ENCODE measurements around the gene FBXO4. TPM values are rescaled to one million over a fixed set of nuclear protein-coding genes. Genes with fewer than 3 reads are reported as not detected.

FBXO4 gene
- total RNA-seq, 3 donors from 2014 or later: 5.9 to 11.4 (median 9.6) TPM

GRCh38 chr5:41951224-41951623 lies 26.1 kb downstream of the FBXO4 start:
- no peak for TF ChIP-seq CTCF (IDR thresholded peaks at IDR 0.05)
- intact Hi-C loops (cut with DNase I, micrococcal nuclease): no loop called here
- DNase-seq (no peak), ATAC-seq (no peak)
- Histone ChIP-seq H3K4me3 (no peak overlapping the region), H3K36me3 (ENCODE audit: low read depth) (no peaks in the 10 kb centered on the region), H3K9me3 (no peaks in the 10 kb centered on the region), H3K4me1 (ENCODE audit: low read depth) (no peaks in the 10 kb centered on the region)

- intact Hi-C loops (cut with DNase I, micrococcal nuclease): no loop called here
- Histone ChIP-seq H3K9me3 (no peaks in the 10 kb centered on the region), H3K4me3 (no peak overlapping the region), H3K4me1 (ENCODE audit: low read depth) (no peaks in the 10 kb centered on the region), H3K36me3 (ENCODE audit: low read depth) (no peaks in the 10 kb centered on the region)
- no peak for ATAC-seq
- DNase-seq: no peak
- TF ChIP-seq CTCF (IDR thresholded peaks at IDR 0.05): no peak
Measured at GRCh38 chr5:41954286-41954685, 29.2 kb downstream of the FBXO4 start.

GRCh38 chr5:41955432-41956024 lies 30.4 kb downstream of the FBXO4 start:
- H3K4me3 ChIP-seq: no peak overlapping the region
- H3K4me1 ChIP-seq (ENCODE audit: low read depth): no peaks in the 10 kb centered on the region
- no peak for TF ChIP-seq CTCF (IDR thresholded peaks at IDR 0.05)
- no peaks in the 10 kb centered on the region for H3K36me3 ChIP-seq (ENCODE audit: low read depth)
- intact Hi-C loops (cut with DNase I, micrococcal nuclease): no loop called here
- H3K9me3 ChIP-seq: peaks cover 3% of the 10 kb centered on the region
- no peak for ATAC-seq
- no peak for DNase-seq

GRCh38 chr5:41956943-41957342 lies 31.9 kb downstream of the FBXO4 start:
- ATAC-seq: no peak
- Histone ChIP-seq H3K4me3 (no peak overlapping the region), H3K36me3 (ENCODE audit: low read depth) (no peaks in the 10 kb centered on the region), H3K9me3 (peaks cover 3% of the 10 kb centered on the region), H3K4me1 (ENCODE audit: low read depth) (no peaks in the 10 kb centered on the region)
- DNase-seq: no peak
- no peak for TF ChIP-seq CTCF (IDR thresholded peaks at IDR 0.05)
- intact Hi-C loops (cut with DNase I, micrococcal nuclease): no loop called here

- TF ChIP-seq CTCF (IDR thresholded peaks at IDR 0.05): no peak
- H3K4me1 ChIP-seq (ENCODE audit: low read depth): no peaks in the 10 kb centered on the region
- H3K9me3 ChIP-seq: peaks cover 3% of the 10 kb centered on the region
- no peak overlapping the region for H3K4me3 ChIP-seq
- DNase-seq (no peak), ATAC-seq (no peak)
- H3K36me3 ChIP-seq (ENCODE audit: low read depth): no peaks in the 10 kb centered on the region
- intact Hi-C loops (cut with DNase I, micrococcal nuclease): no loop called here
Measured at GRCh38 chr5:41960481-41960880, 35.4 kb downstream of the FBXO4 start.

GRCh38 chr5:41961736-41962135 lies 36.7 kb downstream of the FBXO4 start:
- Histone ChIP-seq H3K9me3 (peaks cover 3% of the 10 kb centered on the region), H3K4me1 (ENCODE audit: low read depth) (no peaks in the 10 kb centered on the region), H3K4me3 (no peak overlapping the region), H3K36me3 (ENCODE audit: low read depth) (no peaks in the 10 kb centered on the region)
- ATAC-seq (no peak), DNase-seq (no peak)
- TF ChIP-seq CTCF (IDR thresholded peaks at IDR 0.05): no peak
- intact Hi-C loops (cut with DNase I, micrococcal nuclease): no loop called here
